NB4 (cell line): ENCODE measurements around the gene NPHP4.
"Not testable (repeated sequence)": the region's sequence is repeated elsewhere in the genome, so short reads cannot be mapped to it uniquely, and the experiment has no call there.

ENCODE experiments used
- DNase-seq: peaks from one replicate; pipeline ENCODE4 v3.0.0; 2010; ENCODE audit warnings: low read depth
- H3K4me3 ChIP-seq: one replicate; pipeline ENCODE4 v1.5.1; 2011; ENCODE audit warnings: mild to moderate bottlenecking, low read depth, low read length, moderate library complexity
- CTCF ChIP-seq: IDR thresholded peaks from one replicate; pipeline ENCODE4 v1.5.1; 2012; ENCODE audit warnings: low read depth, low read length
- MYC ChIP-seq: IDR thresholded peaks from 2 replicates; pipeline ENCODE4 v1.6.1; 2011; ENCODE audit warnings: low read depth, low read length
- POLR2A ChIP-seq: IDR thresholded peaks from 2 replicates; pipeline ENCODE4 v1.6.1; 2011; ENCODE audit warnings: mild to moderate bottlenecking; ENCODE audit not compliant: insufficient read length; ENCODE audit errors: extremely low read depth
- TF ChIP-seq, protein P1 (sequence below): IDR thresholded peaks from 2 replicates; pipeline ENCODE4 v1.6.1; 2011; ENCODE audit warnings: low read depth, low read length

Gene NPHP4

GRCh38 chr1:5893699-5894278 lies 98.4 kb downstream of the NPHP4 start:
- not testable (repeated sequence) for H3K4me3 ChIP-seq
- peak; percentile 24 for TF ChIP-seq CTCF

DNA sequence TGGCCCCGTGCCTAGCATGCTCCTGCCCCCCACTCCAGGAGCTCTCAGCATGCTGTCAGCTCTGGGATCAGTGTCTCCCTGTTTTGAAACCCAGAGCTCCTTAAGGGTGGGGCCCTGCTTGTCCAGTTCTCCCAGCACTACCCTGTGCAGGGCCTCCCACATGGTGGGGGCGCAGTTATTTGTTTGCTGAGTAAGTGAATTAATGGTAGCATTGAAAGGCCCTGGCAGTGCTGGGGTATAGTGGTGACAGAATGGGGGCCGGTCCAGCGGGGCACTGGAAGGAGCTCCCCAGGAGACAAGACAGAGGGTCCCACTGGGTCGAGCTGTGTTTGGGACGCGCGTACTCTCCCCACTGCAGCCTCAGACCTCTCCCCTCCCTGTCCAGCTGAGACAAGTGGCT lies 99.9 kb downstream of the NPHP4 start:
- no peak for DNase-seq
- H3K4me3 ChIP-seq = no peak overlapping the region
- TF ChIP-seq CTCF (no peak), MYC (no peak), POLR2A (no peak)
- TF ChIP-seq, protein P1, sequence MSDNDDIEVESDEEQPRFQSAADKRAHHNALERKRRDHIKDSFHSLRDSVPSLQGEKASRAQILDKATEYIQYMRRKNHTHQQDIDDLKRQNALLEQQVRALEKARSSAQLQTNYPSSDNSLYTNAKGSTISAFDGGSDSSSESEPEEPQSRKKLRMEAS = no peak

More at GRCh38 chr1:5893699-5894278, 98.4 kb downstream of the NPHP4 start:
- DNase-seq = not testable (repeated sequence)

- TF ChIP-seq, protein P1 = no peak
- TF ChIP-seq POLR2A = no peak
- TF ChIP-seq MYC = no peak
- DNase-seq = no peak
- no peak overlapping the region for H3K4me3 ChIP-seq
Observed at GRCh38 chr1:5891736-5892135, 100.5 kb downstream of the NPHP4 start.

DNA sequence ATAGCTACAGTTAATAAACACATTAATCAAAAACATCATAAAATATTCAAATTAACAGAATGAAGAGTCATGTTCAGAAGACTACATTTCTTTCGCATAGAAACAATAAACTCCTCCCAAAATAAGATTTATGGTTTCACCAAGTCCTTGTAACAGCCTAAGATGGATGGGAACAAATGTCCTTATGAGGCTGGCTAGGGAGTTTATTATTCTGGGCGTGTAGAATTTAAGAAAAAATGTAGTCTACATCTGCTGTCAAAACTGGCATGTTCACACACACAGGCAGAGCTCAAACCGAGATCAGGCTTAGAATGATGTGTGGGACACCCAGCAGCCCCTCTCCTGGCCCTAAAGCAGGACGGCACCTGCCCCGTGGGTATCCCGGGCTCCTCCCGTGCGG lies 101.1 kb downstream of the NPHP4 start:
- H3K4me3 ChIP-seq = no peak overlapping the region
- TF ChIP-seq CTCF = no peak
- TF ChIP-seq, protein P1 = no peak
- no peak for TF ChIP-seq POLR2A
- no peak for TF ChIP-seq MYC
- no peak for DNase-seq

- H3K4me3 ChIP-seq = no peak overlapping the region
- TF ChIP-seq, protein P1 = no peak
- TF ChIP-seq CTCF (no peak), MYC (no peak), POLR2A (no peak)
- no peak for DNase-seq
Observed at GRCh38 chr1:5890346-5891106, 101.7 kb downstream of the NPHP4 start.

DNA sequence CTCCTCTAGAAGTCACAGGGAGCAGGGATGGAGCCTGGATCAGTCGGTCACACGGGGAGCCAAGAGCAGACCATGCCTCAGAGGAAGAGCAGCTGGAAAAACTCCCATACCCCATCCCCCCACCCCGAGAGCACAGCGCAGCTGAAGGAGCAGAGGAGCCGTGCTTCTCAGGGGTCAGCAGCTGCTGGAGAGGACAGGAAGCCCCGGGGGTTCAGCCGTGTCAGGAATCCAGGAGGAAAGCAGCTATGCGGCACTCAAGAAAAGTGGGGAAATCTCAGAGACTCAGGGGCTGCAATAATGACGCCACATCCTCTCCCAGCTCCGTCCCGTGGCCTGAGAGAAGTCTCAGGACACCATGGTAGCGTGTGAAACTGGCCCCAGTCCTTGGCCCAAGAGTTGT lies 102.3 kb downstream of the NPHP4 start:
- H3K4me3 ChIP-seq = no peak overlapping the region
- TF ChIP-seq POLR2A (no peak), MYC (no peak), CTCF (no peak)
- TF ChIP-seq, protein P1 = no peak
- DNase-seq = no peak
